B cell (primary cell): ENCODE results near the gene MOAP1. TPM values are rescaled to one million over a fixed set of nuclear protein-coding genes. Genes with fewer than 3 reads are reported as not detected.

Experiments used
- ATAC-seq: fragments of 200-7000 bp; cut with Tn5 transposase; one replicate; pipeline ENCODE4 v1.10.0; 2021; ENCODE audit warnings: low read depth, mild to moderate bottlenecking, moderate number of reproducible peaks, moderate library complexity
- CTCF ChIA-PET: fragments of 350-600 bp; sonication (Branson Sonifier 250); formaldehyde crosslinking; loops from one replicate; lab custom pipeline; 2021; ENCODE audit warnings: antibody characterized with exemption, inconsistent platforms; lab: Charles Lee
- POLR2A ChIA-PET: fragments of 350-600 bp; sonication (Branson Sonifier 250); formaldehyde crosslinking; loops from one replicate; lab custom pipeline; 2021; ENCODE audit warnings: antibody characterized with exemption; lab: Charles Lee
- DNase-seq: peaks from one replicate; pipeline ENCODE4 v3.0.0; 2013
- H2AFZ ChIP-seq: 2 replicates; pipeline ENCODE4 v1.6.1; 2012; ENCODE audit warnings: mild to moderate bottlenecking, low read depth, low read length; ENCODE audit not compliant: insufficient read depth, poor library complexity, severe bottlenecking
- H3K27ac ChIP-seq, 2 donors: 1 replicate in 1 of 2; 2 replicates in 1 of 2; pipeline ENCODE4 v1.5.1; 2012 to 2013; ENCODE audit warnings: low read length in 2 of 2, mild to moderate bottlenecking in 2 of 2, moderate library complexity in 1 of 2
- H3K27me3 ChIP-seq, 4 experiments: fragments of 200-600 bp in 1 of 4; sonication (generic) in 1 of 4; replicated peaks in 1 of 4; 1 replicate in 2 of 4; 2 replicates in 2 of 4; pipeline versions ENCODE4 v1.6.1 to v1.7.0; 2013 to 2016; ENCODE audit warnings: low read length in 3 of 4, mild to moderate bottlenecking in 2 of 4, mixed read lengths in 1 of 4, moderate library complexity in 1 of 4; ENCODE audit not compliant: insufficient read depth in 4 of 4, control insufficient read depth in 3 of 4; ENCODE audit errors: control extremely low read depth in 1 of 4
- H3K36me3 ChIP-seq, 2 experiments: replicated peaks in 1 of 2; 1 replicate in 1 of 2; 2 replicates in 1 of 2; pipeline versions ENCODE4 v1.6.1 to v1.7.1; 2013; ENCODE audit warnings: low read length in 1 of 2; ENCODE audit not compliant: insufficient read depth in 2 of 2, control insufficient read depth in 1 of 2; ENCODE audit errors: control extremely low read depth in 1 of 2, extremely low read depth in 1 of 2
- H3K4me1 ChIP-seq, 2 donors: fragments of 200-600 bp in 1 of 2; sonication (generic) in 1 of 2; 1 replicate in 1 of 2; 2 replicates in 1 of 2; pipeline versions ENCODE4 v1.5.1 to v1.6.1; 2013 to 2017; ENCODE audit warnings: low read length in 2 of 2; ENCODE audit not compliant: control insufficient read depth in 2 of 2, insufficient read depth in 2 of 2
- H3K4me2 ChIP-seq: replicated peaks from 2 replicates; pipeline ENCODE3; 2012; ENCODE audit warnings: mild to moderate bottlenecking, low read depth, low read length; ENCODE audit not compliant: poor library complexity, severe bottlenecking
- H3K4me3 ChIP-seq, 5 experiments: fragments of 200-600 bp in 1 of 5; sonication (generic) in 1 of 5; 1 replicate in 3 of 5; 2 replicates in 2 of 5; pipeline versions ENCODE4 v1.5.1 to v1.7.0; 2011 to 2016; ENCODE audit warnings: low read length in 4 of 5, mild to moderate bottlenecking in 4 of 5, low read depth in 2 of 5, control low read depth in 1 of 5, moderate library complexity in 1 of 5; ENCODE audit not compliant: insufficient read depth in 1 of 5; ENCODE audit errors: control extremely low read depth in 1 of 5, extremely low read depth in 1 of 5
- H3K79me2 ChIP-seq: fragments of 200-600 bp; sonication (generic); one replicate; pipeline ENCODE4 v1.6.0; 2016; ENCODE audit warnings: low read length; ENCODE audit not compliant: control insufficient read depth, insufficient read depth
- H3K9ac ChIP-seq: fragments of 200-600 bp; sonication (generic); 2 replicates; pipeline ENCODE4 v1.6.1; 2017; ENCODE audit warnings: mild to moderate bottlenecking, low read length, moderate library complexity
- H3K9me3 ChIP-seq, 3 donors: one replicate each; pipeline versions ENCODE4 v1.6.1 to v1.7.1; 2013; ENCODE audit warnings: low read length in 2 of 3; ENCODE audit not compliant: control insufficient read depth in 2 of 3, insufficient read depth in 1 of 3; ENCODE audit errors: control extremely low read depth in 1 of 3
- H4K20me1 ChIP-seq: 2 replicates; pipeline ENCODE4 v1.6.0; 2012; ENCODE audit warnings: mild to moderate bottlenecking, low read length; ENCODE audit not compliant: insufficient read depth, control insufficient read depth, poor library complexity, severe bottlenecking
- H3K27ac Mint-ChIP-seq: one replicate; pipeline ENCODE4 v1.8.0; 2021; ENCODE audit warnings: mixed read lengths
- H3K27me3 Mint-ChIP-seq: one replicate; pipeline ENCODE4 v1.8.0; 2021; ENCODE audit warnings: mixed read lengths
- H3K4me1 Mint-ChIP-seq: one replicate; pipeline ENCODE4 v1.8.0; 2021; ENCODE audit warnings: mixed read lengths
- H3K4me3 Mint-ChIP-seq: one replicate; pipeline ENCODE4 v1.8.0; 2021; ENCODE audit warnings: mixed read lengths
- H3K9me3 Mint-ChIP-seq: one replicate; pipeline ENCODE4 v1.8.0; 2022; ENCODE audit warnings: mixed read lengths; ENCODE audit not compliant: insufficient read depth
- EZH2 ChIP-seq: IDR thresholded peaks from 2 replicates; pipeline ENCODE4 v1.6.1; 2012; ENCODE audit warnings: borderline replicate concordance, low read depth, mild to moderate bottlenecking, moderate library complexity, low read length; ENCODE audit not compliant: insufficient read depth, poor library complexity, severe bottlenecking
- WGBS: methylation state at CpG from one replicate; pipeline ENCODE4 v1.1.5; 2013; ENCODE audit warnings: missing lambda C conversion rate; ENCODE audit not compliant: insufficient coverage; 5-methylcytosine and 5-hydroxymethylcytosine counted together
- intact Hi-C: fragments of 100-400 bp; cut with micrococcal nuclease; formaldehyde crosslinking; loops from one replicate; pipeline ENCODE4 v1.10.0; 2022
- polyA plus RNA-seq: library from polyadenylated mRNA; depleted of rRNA; stranded (reverse); fragments of >200 nt; gene quantifications from 2 replicates; pipeline ENCODE4 v1.2.3, GENCODE V29; 2012
- total RNA-seq, 2 donors: library from RNA; stranded (reverse); fragments of 120-200 nt in 1 of 2; gene quantifications; 1 replicate in 1 of 2; 2 replicates in 1 of 2; pipeline versions ENCODE4 v1.2.3 to v1.2.4, GENCODE V29; 2013 to 2022
- TF ChIP-seq, protein P1 (sequence below): fragments of 200-600 bp; IDR thresholded peaks from one replicate; pipeline ENCODE4 v1.8.0; 2022; ENCODE audit warnings: antibody characterized with exemption, mild to moderate bottlenecking

MOAP1 gene
- total and polyA plus RNA-seq, 2 donors (not counting 1 experiment from before 2014, with no cell fraction given): 30.8 to 74.9 TPM

DNA sequence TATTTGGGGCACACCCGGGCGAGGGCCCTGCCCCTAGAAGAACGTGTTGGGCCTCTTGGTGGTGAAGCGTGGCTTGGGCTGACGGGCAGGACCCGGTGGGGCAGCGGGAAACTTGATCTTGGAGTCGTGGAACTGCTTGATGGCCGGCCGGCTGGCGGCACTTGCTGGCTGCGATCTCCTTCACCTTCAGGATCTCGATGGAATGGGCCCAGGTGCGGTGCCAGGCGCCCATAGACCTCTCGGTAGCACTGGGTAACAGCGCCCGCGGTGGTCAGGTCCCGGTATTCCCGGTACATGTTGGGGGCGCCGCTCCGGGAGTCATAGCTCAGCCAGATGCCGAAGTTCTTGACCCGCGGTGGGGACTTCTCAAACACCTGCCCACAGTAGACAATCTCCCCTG lies 38.9 kb upstream of the MOAP1 start:
- no peak for TF ChIP-seq EZH2
- TF ChIP-seq, protein P1, sequence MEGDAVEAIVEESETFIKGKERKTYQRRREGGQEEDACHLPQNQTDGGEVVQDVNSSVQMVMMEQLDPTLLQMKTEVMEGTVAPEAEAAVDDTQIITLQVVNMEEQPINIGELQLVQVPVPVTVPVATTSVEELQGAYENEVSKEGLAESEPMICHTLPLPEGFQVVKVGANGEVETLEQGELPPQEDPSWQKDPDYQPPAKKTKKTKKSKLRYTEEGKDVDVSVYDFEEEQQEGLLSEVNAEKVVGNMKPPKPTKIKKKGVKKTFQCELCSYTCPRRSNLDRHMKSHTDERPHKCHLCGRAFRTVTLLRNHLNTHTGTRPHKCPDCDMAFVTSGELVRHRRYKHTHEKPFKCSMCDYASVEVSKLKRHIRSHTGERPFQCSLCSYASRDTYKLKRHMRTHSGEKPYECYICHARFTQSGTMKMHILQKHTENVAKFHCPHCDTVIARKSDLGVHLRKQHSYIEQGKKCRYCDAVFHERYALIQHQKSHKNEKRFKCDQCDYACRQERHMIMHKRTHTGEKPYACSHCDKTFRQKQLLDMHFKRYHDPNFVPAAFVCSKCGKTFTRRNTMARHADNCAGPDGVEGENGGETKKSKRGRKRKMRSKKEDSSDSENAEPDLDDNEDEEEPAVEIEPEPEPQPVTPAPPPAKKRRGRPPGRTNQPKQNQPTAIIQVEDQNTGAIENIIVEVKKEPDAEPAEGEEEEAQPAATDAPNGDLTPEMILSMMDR: no peak
- intact Hi-C loops: no loop called here

DNA sequence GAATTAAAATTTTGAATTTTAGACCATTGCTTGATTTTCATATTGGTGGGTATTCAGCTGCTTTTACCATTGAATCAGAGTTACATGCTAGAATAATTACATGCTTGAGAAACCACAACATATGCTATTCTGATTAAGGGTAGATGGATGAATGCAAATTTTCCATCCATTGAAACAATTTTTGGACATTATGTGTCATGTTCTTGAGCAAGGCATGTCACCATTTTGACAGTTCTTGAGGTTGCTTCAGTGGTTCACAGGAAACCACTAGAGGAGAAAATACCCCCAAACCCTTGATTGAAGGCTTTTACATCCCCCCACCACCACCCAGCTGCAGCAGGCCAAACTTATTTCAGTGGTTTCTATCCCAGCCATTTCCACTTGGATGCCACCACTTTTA lies 35.8 kb upstream of the MOAP1 start:
- peaks cover 3 to 68% of the 10 kb centered on the region in 2 experiments for H3K36me3 ChIP-seq
- no peak overlapping the region for H3K27ac ChIP-seq
- H4K20me1 ChIP-seq: no peaks in the 10 kb centered on the region
- H2AFZ ChIP-seq: no peak overlapping the region
- Mint-ChIP-seq H3K9me3 (no peaks in the 10 kb centered on the region), H3K27me3 (no peaks in the 10 kb centered on the region), H3K27ac (no peak overlapping the region), H3K4me3 (no peak overlapping the region), H3K4me1 (no peaks in the 10 kb centered on the region)
- no peaks in the 10 kb centered on the region for H3K9me3 ChIP-seq
- no peaks in the 10 kb centered on the region for H3K27me3 ChIP-seq
- no peak for ATAC-seq
- POLR2A ChIA-PET: no interaction called here
- DNase-seq: no peak
- no peaks in the 10 kb centered on the region for H3K4me1 ChIP-seq
- no peak for TF ChIP-seq EZH2
- TF ChIP-seq, protein P1: no peak
- no peak overlapping the region for H3K4me3 ChIP-seq
- H3K4me2 ChIP-seq: no peak overlapping the region
- no peak overlapping the region for H3K9ac ChIP-seq
- H3K79me2 ChIP-seq: no peaks in the 10 kb centered on the region
- intact Hi-C loops: no loop called here
- CTCF ChIA-PET: no interaction called here

More for the DNA sequence above, 38.9 kb upstream of the MOAP1 start:
- Histone ChIP-seq H3K9ac (no peak overlapping the region), H3K27ac (no peak overlapping the region), H3K36me3 (peaks cover 12 to 74% of the 10 kb centered on the region in 2 experiments), H2AFZ (no peak overlapping the region), H3K27me3 (no peaks in the 10 kb centered on the region), H3K79me2 (no peaks in the 10 kb centered on the region), H3K4me2 (no peak overlapping the region), H4K20me1 (no peaks in the 10 kb centered on the region), H3K4me3 (no peak overlapping the region), H3K4me1 (no peaks in the 10 kb centered on the region), H3K9me3 (no peaks in the 10 kb centered on the region)
- WGBS: 99% methylated on average over 23 of the region's 27 CpGs
- no peaks in the 10 kb centered on the region for H3K9me3 Mint-ChIP-seq
- no peak overlapping the region for H3K4me3 Mint-ChIP-seq
- DNase-seq: no peak
- no peak overlapping the region for H3K27ac Mint-ChIP-seq
- H3K27me3 Mint-ChIP-seq: no peaks in the 10 kb centered on the region
- CTCF ChIA-PET: no interaction called here
- POLR2A ChIA-PET: no interaction called here
- no peaks in the 10 kb centered on the region for H3K4me1 Mint-ChIP-seq
- ATAC-seq: no peak
